ENCODE data around the gene TMEM255B.

TMEM255B gene

GRCh38 chr13:113864273-113864890, 105.4 kb downstream of the TMEM255B start:
- TF ChIP-seq GATA2 (IDR thresholded peaks at IDR 0.05; ENCODE audit: low read depth, low read length), result no peak

- TF ChIP-seq GATA2 (IDR thresholded peaks at IDR 0.05; ENCODE audit: low read depth, low read length), result no peak
- no peak for TF ChIP-seq GATA3 (IDR thresholded peaks at IDR 0.05; ENCODE audit: low read depth, low read length)
These were observed 106.4 kb downstream of the TMEM255B start for GRCh38 chr13:113865427-113865826.
